A204.1 (cell line): Measurements from ENCODE around the gene PFN2.
"Not testable (repeated sequence)": the region's sequence is repeated elsewhere in the genome, so short reads cannot be mapped to it uniquely, and the experiment has no call there.

Experiments used
- FAIRE-seq: peaks from 2 replicates; lab custom pipeline; 2012; peaks lifted over from hg19 to GRCh38; lab: Jason Lieb, UNC

The PFN2 gene

DNA sequence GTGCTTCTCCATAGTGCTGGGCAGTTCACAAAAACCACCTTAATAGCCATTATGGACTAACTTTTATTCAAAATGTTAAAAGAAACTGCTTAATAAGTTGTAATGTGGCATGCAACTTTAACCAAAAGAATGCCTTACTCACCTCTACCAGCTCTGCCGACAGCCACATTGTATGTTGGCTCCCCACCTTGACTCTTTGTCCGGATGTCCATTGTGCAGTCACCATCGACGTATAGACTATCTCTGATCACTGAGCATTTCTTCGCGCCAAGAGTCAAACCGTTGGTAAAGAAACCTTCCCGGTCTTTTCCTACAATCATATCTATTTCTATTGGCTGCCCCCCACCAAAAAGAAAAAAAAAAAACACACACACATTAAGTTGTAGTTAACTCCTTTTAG is 2.5 kb downstream of the PFN2 start:
- FAIRE-seq: no peak

DNA sequence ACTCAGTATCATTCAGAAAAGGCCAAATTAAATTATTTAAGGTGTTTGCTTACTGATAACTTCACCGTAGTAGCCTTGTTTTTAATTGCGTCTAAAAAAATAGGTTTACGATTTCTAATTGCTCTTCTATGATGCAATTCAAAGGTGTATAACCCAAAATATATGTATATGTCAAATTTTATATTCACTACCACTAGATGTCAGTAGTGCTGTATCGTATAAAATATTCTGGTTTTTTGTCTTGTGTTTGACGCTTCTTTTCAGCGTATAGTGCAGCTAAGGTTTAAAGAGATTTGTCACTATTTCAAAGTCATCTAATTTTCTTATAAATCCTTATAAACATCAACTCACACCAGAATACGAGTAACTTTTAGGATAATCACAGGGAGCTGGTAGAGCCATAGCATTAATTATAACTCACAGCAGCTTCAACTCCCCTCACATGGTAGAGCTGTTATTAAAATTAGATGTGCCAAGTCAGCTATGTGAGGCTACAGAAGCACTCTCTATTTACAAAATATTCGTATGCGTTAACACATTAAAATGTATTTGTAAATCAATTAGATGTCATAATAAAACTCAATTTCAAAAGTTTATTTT is 3.5 kb downstream of the PFN2 start:
- FAIRE-seq: peak; percentile 98

DNA sequence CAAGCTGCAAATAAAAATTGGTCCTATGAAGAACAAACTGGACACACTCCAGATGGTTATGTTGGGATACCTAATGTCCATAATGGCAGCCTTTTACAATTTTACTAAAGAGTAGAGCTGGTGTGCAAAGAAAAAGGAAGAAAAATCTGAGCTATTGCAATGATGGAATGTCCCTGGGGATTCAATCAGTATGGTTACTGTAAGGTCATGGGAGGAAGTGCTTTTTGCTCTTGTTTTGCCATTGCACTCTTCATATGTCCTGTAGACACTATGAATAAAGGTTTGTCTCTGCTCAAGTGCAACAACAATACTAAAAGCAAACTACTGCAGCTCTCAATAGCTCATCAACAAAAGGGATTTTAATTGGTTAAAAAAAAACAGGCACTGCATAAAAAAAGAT is 5.4 kb downstream of the PFN2 start:
- FAIRE-seq: no peak

DNA sequence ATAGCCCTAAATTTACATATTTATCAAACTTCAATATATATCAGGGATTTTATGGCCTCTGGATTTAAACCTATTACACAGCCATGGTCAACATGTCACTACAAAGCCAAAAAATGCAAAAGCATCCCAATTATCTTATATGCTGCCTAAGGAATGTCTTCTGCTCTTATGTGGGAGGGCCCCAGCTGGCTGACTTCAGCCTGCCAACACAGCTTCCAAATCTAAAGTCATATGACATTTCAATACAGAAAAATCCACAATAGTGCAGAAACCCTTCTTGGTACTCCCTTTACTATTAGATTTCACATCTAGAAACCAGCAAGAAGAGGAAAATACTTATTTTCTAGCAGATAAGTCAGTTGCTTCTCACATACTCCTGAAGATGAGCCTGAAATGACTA is 6.4 kb downstream of the PFN2 start:
- no peak for FAIRE-seq

- FAIRE-seq: no peak
Observed at GRCh38 chr3:149963485-149963884, 7.2 kb downstream of the PFN2 start.

DNA sequence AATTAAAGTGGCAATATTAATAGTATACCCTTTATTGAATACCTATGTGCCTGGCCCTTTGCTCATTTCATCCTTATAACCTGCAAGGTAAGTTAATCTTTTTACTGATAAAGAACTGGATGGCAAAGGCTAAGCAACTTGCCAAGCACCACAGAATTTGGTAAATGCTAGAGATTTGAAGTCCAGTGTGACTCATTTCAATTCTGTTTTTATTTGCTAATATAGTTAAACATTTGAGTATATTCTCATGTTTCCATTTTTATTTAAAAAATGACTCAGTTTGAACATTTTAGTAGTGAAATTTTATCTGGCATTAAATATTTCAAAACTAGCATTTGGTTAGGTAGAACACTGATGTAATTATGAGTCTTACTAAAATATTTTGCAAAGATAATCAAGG is 11.3 kb downstream of the PFN2 start:
- peak; percentile 37 for FAIRE-seq

GRCh38 chr3:149958171-149958796 is 12.4 kb downstream of the PFN2 start:
- FAIRE-seq: no peak

- FAIRE-seq: no peak
Observed at GRCh38 chr3:149957361-149958125, 13.2 kb downstream of the PFN2 start.

GRCh38 chr3:149955449-149955848 is 15.2 kb downstream of the PFN2 start:
- no peak for FAIRE-seq

DNA sequence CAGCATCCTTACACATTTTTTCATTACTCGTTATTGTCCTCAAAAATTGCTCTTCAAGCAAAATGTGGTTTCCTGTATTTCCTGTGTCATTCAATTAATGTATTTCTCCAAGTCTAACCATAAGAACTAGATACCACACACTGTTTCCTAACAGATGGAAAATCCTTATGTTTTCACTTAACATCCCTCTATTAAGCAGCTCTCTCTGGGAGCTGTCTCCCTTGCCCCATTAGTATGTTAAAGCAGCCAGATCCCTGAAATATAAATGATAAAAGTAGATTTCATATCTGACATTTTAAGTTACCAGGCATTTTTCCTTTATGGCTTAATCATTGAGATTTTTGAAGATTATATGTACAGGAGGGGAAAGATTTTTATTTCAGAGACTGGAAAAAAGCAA is 15.9 kb downstream of the PFN2 start:
- FAIRE-seq: no peak

GRCh38 chr3:149949181-149949580 is 21.5 kb downstream of the PFN2 start:
- no peak for FAIRE-seq

DNA sequence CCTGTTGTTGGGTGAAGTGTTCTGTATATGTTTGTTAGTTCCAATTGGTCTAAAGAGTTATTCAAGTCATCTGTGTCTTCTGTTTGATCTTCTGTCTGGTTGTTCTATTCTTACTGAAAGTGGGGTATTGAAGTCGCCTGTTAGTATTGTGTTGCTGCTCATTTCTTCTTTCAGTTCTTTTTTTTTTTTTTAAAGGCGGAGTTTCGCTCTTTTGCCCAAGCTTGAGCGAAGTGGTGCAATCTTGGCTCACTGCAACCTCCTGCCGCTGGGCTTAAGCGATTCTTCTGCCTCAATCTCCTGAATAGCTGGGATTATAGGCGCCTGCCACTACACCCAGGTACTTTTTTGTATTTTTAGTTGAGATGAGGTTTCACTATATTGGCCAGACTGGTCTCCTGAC is 23.5 kb downstream of the PFN2 start:
- no peak for FAIRE-seq

- FAIRE-seq: not testable (repeated sequence)
Observed at GRCh38 chr3:149943966-149944365, 26.7 kb downstream of the PFN2 start.

GRCh38 chr3:149942409-149942808 is 28.3 kb downstream of the PFN2 start:
- no peak for FAIRE-seq

- no peak for FAIRE-seq
Observed at GRCh38 chr3:149941946-149942345, 28.7 kb downstream of the PFN2 start.

- FAIRE-seq: no peak
Observed at GRCh38 chr3:149941186-149941585, 29.5 kb downstream of the PFN2 start.

GRCh38 chr3:149938392-149939055 is 32.2 kb downstream of the PFN2 start:
- FAIRE-seq: not testable (repeated sequence)

DNA sequence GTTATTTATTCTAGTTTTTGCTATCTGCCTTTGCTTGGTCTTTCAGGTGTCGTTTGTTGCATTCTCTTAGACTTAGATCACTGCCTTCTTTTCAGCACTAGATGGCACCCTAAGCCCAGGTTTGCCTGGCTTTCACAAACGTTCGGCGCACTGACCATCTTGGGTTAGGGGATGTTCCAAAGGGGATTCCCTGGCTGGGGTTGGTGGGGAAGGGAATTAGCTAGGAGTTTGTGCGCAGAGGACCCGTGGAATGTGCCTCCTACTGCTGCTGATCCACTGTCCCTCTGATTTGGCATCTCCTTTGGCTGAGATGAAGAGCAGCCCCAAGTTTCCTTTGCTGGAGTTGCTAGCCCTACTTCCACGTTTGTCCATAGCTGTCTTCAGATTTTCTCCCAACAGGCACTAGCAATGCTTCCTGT is 33.9 kb downstream of the PFN2 start:
- peak; percentile 93 for FAIRE-seq

DNA sequence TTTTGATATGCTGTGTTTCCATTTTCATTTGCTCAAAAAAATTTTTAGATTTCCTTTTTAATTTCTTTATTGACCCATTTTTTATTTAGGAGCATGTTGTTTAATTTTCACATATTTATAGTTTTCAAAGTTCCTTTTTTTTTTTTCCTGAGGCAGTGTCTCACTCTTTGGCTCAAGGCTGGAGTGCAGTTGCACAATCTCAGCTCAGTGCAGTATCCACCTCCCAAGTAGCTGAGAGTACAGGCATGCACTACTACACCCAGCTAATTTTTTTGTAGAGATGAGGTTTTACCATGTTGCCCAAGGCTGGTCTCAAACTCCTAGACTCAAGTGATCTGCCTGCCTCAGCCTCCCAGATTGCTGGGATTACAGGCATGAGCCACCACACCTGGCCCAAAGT is 36.2 kb downstream of the PFN2 start:
- no peak for FAIRE-seq

GRCh38 chr3:149933858-149934257 is 36.8 kb downstream of the PFN2 start:
- FAIRE-seq: no peak

GRCh38 chr3:149933008-149933407 is 37.7 kb downstream of the PFN2 start:
- FAIRE-seq: no peak

GRCh38 chr3:149920119-149920518 is 50.6 kb downstream of the PFN2 start:
- FAIRE-seq: no peak

DNA sequence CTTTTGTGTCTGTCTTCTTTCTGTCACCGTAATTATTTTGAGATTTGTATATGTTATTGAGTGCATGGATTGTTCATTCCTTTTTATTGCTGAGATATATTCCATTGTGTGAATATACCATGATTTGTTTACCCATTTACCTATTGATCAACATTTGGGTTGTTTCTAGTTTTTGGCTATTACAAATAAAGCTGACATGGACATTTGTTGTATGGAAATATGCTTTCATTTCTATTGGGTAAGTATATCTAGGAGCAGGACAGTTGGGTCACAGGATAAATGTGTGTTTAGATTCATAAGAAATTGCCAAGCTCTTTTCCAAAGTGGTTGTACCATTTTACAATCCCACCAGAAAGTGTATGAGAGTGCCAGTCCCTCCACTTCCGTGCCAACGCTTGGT is 51.2 kb downstream of the PFN2 start:
- no peak for FAIRE-seq
